GM12872 (cell line): ENCODE measurements around the gene LTBP3.

Experiments
- TF ChIP-seq, protein P1 (sequence below): IDR thresholded peaks from 3 replicates; pipeline ENCODE4 v1.5.1; 2011; ENCODE audit warnings: low read depth, mild to moderate bottlenecking, low read length, moderate library complexity; ENCODE audit not compliant: insufficient read depth

Gene LTBP3

DNA sequence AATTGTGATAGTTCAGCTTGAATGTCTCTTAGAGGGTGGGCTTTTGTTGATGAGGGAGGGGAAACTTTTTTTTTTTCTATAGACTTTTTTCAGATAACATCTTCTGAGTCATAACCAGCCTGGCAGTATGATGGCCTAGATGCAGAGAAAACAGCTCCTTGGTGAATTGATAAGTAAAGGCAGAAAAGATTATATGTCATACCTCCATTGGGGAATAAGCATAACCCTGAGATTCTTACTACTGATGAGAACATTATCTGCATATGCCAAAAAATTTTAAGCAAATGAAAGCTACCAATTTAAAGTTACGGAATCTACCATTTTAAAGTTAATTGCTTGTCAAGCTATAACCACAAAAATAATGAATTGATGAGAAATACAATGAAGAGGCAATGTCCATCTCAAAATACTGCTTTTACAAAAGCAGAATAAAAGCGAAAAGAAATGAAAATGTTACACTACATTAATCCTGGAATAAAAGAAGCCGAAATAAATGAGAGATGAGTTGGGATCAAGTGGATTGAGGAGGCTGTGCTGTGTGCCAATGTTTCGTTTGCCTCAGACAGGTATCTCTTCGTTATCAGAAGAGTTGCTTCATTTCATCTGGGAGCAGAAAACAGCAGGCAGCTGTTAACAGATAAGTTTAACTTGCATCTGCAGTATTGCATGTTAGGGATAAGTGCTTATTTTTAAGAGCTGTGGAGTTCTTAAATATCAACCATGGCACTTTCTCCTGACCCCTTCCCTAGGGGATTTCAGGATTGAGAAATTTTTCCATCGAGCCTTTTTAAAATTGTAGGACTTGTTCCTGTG, 55.4 kb downstream of the LTBP3 start:
- TF ChIP-seq, protein P1, sequence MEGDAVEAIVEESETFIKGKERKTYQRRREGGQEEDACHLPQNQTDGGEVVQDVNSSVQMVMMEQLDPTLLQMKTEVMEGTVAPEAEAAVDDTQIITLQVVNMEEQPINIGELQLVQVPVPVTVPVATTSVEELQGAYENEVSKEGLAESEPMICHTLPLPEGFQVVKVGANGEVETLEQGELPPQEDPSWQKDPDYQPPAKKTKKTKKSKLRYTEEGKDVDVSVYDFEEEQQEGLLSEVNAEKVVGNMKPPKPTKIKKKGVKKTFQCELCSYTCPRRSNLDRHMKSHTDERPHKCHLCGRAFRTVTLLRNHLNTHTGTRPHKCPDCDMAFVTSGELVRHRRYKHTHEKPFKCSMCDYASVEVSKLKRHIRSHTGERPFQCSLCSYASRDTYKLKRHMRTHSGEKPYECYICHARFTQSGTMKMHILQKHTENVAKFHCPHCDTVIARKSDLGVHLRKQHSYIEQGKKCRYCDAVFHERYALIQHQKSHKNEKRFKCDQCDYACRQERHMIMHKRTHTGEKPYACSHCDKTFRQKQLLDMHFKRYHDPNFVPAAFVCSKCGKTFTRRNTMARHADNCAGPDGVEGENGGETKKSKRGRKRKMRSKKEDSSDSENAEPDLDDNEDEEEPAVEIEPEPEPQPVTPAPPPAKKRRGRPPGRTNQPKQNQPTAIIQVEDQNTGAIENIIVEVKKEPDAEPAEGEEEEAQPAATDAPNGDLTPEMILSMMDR = no peak

DNA sequence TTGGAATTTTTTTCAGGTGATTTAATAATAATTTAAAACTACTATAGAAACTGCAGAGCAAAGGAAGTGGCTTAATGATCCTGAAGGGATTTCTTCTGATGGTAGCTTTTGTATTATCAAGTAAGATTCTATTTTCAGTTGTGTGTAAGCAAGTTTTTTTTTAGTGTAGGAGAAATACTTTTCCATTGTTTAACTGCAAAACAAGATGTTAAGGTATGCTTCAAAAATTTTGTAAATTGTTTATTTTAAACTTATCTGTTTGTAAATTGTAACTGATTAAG, 55.9 kb downstream of the LTBP3 start:
- TF ChIP-seq, protein P1 = no peak

DNA sequence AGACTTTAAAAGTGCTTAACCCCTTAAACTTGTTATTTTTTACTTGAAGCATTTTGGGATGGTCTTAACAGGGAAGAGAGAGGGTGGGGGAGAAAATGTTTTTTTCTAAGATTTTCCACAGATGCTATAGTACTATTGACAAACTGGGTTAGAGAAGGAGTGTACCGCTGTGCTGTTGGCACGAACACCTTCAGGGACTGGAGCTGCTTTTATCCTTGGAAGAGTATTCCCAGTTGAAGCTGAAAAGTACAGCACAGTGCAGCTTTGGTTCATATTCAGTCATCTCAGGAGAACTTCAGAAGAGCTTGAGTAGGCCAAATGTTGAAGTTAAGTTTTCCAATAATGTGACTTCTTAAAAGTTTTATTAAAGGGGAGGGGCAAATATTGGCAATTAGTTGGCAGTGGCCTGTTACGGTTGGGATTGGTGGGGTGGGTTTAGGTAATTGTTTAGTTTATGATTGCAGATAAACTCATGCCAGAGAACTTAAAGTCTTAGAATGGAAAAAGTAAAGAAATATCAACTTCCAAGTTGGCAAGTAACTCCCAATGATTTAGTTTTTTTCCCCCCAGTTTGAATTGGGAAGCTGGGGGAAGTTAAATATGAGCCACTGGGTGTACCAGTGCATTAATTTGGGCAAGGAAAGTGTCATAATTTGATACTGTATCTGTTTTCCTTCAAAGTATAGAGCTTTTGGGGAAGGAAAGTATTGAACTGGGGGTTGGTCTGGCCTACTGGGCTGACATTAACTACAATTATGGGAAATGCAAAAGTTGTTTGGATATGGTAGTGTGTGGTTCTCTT, 56.5 kb downstream of the LTBP3 start:
- TF ChIP-seq, protein P1 = no peak

DNA sequence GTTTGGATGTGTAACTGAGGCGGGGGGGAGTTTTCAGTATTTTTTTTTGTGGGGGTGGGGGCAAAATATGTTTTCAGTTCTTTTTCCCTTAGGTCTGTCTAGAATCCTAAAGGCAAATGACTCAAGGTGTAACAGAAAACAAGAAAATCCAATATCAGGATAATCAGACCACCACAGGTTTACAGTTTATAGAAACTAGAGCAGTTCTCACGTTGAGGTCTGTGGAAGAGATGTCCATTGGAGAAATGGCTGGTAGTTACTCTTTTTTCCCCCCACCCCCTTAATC, 57.0 kb downstream of the LTBP3 start:
- TF ChIP-seq, protein P1 = no peak

DNA sequence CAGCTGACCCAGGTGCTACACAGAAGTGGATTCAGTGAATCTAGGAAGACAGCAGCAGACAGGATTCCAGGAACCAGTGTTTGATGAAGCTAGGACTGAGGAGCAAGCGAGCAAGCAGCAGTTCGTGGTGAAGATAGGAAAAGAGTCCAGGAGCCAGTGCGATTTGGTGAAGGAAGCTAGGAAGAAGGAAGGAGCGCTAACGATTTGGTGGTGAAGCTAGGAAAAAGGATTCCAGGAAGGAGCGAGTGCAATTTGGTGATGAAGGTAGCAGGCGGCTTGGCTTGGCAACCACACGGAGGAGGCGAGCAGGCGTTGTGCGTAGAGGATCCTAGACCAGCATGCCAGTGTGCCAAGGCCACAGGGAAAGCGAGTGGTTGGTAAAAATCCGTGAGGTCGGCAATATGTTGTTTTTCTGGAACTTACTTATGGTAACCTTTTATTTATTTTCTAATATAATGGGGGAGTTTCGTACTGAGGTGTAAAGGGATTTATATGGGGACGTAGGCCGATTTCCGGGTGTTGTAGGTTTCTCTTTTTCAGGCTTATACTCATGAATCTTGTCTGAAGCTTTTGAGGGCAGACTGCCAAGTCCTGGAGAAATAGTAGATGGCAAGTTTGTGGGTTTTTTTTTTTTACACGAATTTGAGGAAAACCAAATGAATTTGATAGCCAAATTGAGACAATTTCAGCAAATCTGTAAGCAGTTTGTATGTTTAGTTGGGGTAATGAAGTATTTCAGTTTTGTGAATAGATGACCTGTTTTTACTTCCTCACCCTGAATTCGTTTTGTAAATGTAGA, 57.6 kb downstream of the LTBP3 start:
- TF ChIP-seq, protein P1 = no peak

DNA sequence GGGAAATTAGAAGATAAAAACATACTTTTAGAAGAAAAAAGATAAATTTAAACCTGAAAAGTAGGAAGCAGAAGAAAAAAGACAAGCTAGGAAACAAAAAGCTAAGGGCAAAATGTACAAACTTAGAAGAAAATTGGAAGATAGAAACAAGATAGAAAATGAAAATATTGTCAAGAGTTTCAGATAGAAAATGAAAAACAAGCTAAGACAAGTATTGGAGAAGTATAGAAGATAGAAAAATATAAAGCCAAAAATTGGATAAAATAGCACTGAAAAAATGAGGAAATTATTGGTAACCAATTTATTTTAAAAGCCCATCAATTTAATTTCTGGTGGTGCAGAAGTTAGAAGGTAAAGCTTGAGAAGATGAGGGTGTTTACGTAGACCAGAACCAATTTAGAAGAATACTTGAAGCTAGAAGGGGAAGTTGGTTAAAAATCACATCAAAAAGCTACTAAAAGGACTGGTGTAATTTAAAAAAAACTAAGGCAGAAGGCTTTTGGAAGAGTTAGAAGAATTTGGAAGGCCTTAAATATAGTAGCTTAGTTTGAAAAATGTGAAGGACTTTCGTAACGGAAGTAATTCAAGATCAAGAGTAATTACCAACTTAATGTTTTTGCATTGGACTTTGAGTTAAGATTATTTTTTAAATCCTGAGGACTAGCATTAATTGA, 58.3 kb downstream of the LTBP3 start:
- TF ChIP-seq, protein P1 = no peak
